AG08395 (cell line): Measurements from ENCODE around the gene ZBTB8OS.

Experiments
- DNase-seq: peaks from one replicate; pipeline ENCODE4 v3.0.0; 2012; ENCODE audit warnings: mixed read lengths, low spot score

Gene ZBTB8OS

DNA sequence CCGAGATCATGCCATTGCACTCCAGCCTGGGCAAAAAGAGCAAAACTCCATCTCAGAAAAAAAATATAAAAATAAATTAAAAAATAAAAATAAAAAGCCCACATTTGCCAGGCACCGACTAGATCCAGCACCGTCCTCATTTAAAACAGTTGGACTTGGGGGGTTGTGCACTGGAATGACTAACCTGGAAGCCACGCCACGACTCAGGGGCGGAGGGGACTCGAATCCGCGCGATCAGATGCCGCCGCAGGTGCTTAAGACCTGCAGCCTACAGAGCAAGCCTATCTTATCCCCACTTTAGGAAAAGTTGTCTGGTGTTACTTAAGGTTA, 38.5 kb downstream of the ZBTB8OS start:
- DNase-seq, result no peak

DNA sequence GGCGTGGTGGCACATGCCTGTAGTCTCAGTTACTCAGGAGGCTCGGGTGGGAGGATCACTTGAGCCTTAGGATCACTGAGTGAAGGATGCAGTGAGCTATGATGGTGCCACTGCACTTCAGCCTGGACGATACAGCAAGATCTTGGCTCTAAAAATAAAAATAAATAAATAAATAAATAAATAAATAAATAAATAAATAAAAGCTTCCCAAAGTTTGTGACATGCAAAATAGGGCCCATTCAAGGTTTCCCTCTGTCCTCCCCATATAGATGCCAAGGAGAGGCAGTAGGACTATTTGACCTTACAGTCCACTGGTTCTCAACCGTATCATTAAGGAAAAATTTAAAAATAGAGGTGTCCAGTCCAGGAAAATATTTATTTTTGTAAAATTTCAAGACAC, 41.2 kb downstream of the ZBTB8OS start:
- DNase-seq, result no peak

DNA sequence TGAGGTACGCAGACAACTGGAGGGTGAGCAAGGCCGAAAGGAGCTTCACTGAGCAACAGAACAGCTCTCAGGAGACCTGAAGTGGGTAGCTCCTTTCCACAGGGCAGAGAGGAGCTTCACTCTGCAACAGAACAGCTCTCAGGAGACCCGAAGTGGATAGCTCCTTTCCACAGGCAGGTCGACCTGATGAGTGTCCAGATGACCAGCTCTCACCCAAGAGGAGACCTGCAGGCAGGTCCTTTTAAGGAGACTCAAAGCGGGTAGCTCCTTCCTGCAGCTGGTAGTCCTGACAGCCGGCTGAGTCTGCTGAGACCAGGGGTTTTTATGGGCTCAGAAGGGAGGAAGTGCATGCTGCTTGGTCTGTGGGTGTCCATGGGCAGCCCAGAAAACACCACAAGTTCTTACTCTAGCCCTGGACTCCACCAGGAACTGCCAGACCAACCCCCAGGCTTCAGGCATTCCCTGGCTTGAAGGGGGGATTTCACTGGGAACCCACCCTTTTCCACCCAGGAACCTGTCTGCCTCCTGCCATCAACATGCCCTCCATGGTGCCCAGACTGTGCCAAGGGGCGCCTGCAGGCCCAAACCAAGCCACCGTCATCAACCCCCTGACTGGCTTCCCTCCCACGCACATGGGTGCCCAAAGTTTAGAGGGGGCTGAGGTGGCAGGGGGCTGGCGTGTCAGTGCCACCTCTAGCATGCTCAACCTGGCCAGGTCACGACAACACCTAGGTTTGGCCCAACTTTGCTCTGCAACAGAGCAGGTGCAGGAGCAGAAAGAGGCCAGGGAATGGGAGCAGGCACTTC, 43.6 kb downstream of the ZBTB8OS start:
- no peak for DNase-seq

DNA sequence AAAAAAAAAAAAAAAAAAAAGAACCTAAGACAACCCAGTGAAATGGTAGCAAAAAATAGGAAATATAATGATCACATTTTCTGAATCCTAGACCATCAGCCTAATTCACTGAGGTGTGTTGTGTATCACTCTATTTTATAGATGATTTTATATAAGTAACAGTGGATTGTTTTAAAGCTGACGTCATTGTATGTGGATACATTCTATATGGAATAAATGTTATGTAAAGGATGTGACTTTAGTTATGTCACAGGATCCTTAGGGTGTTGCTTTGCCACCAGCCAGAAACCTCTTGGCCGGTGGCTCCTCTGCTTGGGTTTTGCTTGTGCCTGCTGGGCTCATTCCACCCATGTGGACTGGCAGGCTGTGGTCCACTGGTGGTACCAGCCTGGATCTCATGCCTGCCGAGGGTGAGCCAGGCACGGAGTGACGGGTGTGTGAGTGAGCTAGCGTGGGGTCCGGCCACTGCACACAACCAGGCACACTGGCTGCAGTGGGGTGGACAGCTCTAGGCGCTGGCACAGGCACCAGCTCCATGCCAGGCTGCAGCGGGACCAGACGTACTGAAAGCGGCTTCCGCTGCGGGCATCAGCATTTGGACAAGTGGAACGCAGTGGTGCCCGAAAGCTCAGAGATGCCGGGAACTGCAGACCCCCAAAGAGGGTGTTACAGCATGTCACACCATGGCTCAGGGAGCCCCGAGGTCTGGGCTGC, 44.5 kb downstream of the ZBTB8OS start:
- DNase-seq, result no peak

DNA sequence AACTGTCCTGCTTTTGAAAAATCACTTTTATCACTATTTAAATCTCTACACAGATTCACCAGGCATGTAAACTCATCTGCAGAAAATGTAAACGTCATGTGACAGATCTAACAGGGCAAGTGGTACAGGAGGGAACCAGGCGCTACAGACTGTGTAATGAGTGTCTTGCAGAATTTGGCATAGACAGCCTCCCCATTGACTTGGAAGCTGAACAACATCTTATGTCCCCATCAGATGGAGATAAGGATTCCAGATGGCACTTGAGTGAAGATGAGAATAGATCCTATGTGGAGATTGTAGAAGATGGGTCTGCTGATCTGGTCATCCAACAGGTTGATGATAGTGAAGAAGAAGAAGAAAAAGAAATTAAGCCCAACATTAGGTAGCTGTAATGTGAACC, 50.3 kb downstream of the ZBTB8OS start:
- no peak for DNase-seq

DNA sequence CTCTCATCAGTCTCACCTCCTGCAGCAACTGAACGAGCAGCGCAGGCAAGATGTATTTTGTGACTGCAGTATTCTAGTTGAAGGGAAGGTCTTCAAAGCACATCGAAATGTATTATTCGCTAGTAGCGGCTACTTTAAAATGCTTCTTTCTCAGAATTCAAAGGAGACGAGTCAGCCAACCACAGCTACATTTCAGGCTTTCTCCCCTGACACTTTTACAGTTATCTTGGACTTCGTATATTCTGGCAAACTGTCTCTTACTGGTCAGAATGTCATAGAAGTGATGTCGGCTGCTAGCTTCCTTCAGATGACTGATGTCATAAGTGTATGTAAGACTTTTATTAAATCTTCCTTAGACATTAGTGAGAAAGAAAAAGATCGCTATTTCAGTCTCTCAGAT, 57.4 kb downstream of the ZBTB8OS start:
- peak; percentile 5 for DNase-seq

DNA sequence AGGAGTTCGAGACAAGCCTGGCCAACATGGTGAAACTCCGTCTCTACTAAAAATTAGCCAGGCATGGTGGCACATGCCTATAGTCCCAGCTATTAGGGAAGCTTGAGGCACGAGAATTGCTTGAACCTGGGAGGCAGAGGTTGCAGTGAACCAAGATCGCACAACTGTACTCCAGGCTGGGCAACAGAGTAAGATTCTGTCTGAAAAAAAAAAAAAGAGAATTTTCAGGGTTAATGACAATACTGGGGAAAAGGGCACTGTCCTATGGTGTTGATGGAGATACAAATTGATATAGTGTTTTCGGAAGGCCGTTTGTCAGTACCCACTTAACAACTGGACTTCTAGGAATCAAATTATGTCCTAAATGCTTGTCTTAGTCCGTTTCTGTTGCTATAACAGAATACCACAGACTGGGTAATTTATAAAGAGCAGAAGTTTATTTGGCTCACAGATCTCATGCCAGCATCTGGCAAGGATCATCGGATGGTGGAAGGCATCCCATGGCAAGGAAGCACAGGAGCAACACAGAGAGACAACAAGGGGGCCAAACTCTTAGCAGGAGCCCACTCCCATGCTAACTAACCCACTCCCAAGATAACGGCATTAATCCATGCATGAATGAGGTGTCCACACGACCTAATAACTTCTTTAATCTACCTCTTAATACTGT, 69.9 kb downstream of the ZBTB8OS start:
- DNase-seq, result no peak
